HEK293 (cell line): ENCODE measurements around the gene GSTM4.
"Not testable (repeated sequence)": the region's sequence is repeated elsewhere in the genome, so short reads cannot be mapped to it uniquely, and the experiment has no call there.

ENCODE experiments used
- GFI1B ChIP-seq: fragments of 450-650 bp; formaldehyde crosslinking; IDR thresholded peaks from 2 replicates; pipeline ENCODE4 v1.5.1; 2016; ENCODE audit warnings: missing biosample characterization, missing genetic modification characterization
- SCRT1 ChIP-seq: fragments of 450-650 bp; formaldehyde crosslinking; IDR thresholded peaks from 2 replicates; pipeline ENCODE4 v1.5.1; 2016; ENCODE audit warnings: missing biosample characterization, missing genetic modification characterization, borderline replicate concordance
- SCRT2 ChIP-seq: fragments of 450-650 bp; formaldehyde crosslinking; IDR thresholded peaks from 2 replicates; pipeline ENCODE4 v1.5.1; 2016; ENCODE audit warnings: missing biosample characterization, missing genetic modification characterization
- ZFP37 ChIP-seq: fragments of 450-650 bp; formaldehyde crosslinking; IDR thresholded peaks from 2 replicates; pipeline ENCODE4 v1.5.1; 2016; ENCODE audit warnings: missing biosample characterization, missing genetic modification characterization
- ZNF10 ChIP-seq: fragments of 450-650 bp; formaldehyde crosslinking; IDR thresholded peaks from 2 replicates; pipeline ENCODE4 v1.5.1; 2017; ENCODE audit warnings: missing biosample characterization, missing genetic modification characterization
- ZNF132 ChIP-seq: fragments of 450-650 bp; formaldehyde crosslinking; IDR thresholded peaks from 2 replicates; pipeline ENCODE4 v1.5.1; 2017; ENCODE audit warnings: missing biosample characterization, missing genetic modification characterization, borderline replicate concordance
- ZNF274 ChIP-seq, 2 experiments: fragments of 200-500 bp in 1 of 2; fragments of 450-650 bp in 1 of 2; sonication (Bioruptor generic) in 1 of 2; formaldehyde crosslinking in 1 of 2; IDR thresholded peaks; 2 replicates each; pipeline versions ENCODE4 v1.5.1 to v1.6.1; 2014 to 2016; ENCODE audit warnings: borderline replicate concordance in 1 of 2, inconsistent platforms in 1 of 2, low read length in 1 of 2, missing biosample characterization in 1 of 2, missing genetic modification characterization in 1 of 2
- ZNF37A ChIP-seq: fragments of 450-650 bp; IDR thresholded peaks from 2 replicates; pipeline ENCODE4 v1.5.1; 2018; ENCODE audit warnings: missing biosample characterization, missing genetic modification characterization
- ZNF670 ChIP-seq: fragments of 450-650 bp; formaldehyde crosslinking; IDR thresholded peaks from 2 replicates; pipeline ENCODE4 v1.5.1; 2016; ENCODE audit warnings: missing biosample characterization, missing genetic modification characterization, low read depth
- ZSCAN23 ChIP-seq: fragments of 450-650 bp; formaldehyde crosslinking; IDR thresholded peaks from 2 replicates; pipeline ENCODE4 v1.5.1; 2016; ENCODE audit warnings: missing biosample characterization, missing genetic modification characterization
- TF ChIP-seq, protein P1 (sequence below): fragments of 450-650 bp; formaldehyde crosslinking; IDR thresholded peaks from 2 replicates; pipeline ENCODE4 v1.5.1; 2016; ENCODE audit warnings: missing biosample characterization, missing genetic modification characterization
- TF ChIP-seq, protein P2 (sequence below): sonication (generic); formaldehyde crosslinking; IDR thresholded peaks from 2 replicates; pipeline ENCODE4 v1.8.1; 2022; ENCODE audit warnings: mild to moderate bottlenecking, moderate library complexity, missing genetic modification reagents
- TF ChIP-seq, protein P3 (sequence below): fragments of 450-650 bp; formaldehyde crosslinking; optimal IDR thresholded peaks from 2 replicates; pipeline ENCODE3; 2016; ENCODE audit warnings: missing biosample characterization, mild to moderate bottlenecking, missing genetic modification characterization
- TF ChIP-seq, protein P4 (sequence below): fragments of 450-650 bp; formaldehyde crosslinking; IDR thresholded peaks from 2 replicates; pipeline ENCODE4 v1.5.1; 2016; ENCODE audit warnings: missing biosample characterization, missing genetic modification characterization

DNA sequence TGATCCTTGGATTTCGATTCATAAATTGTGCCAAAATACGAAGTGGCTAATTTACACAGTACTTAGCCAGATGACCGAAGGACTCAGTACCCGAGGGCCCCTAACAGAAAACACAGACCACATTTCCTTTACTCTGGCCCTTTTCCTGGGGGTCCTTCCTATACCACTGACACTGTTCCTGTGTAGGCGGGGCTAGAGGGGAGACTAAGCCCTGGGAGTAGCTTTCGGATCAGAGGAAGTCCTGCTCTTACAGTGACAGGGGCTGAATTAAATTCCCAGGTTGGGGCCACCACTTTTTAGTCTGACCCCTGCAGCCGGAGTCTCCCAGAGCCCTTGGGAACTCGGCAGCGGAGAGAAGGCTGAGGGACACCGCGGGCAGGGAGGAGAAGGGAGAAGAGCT, 31.2 kb downstream of the GSTM4 start:
- TF ChIP-seq, protein P1, sequence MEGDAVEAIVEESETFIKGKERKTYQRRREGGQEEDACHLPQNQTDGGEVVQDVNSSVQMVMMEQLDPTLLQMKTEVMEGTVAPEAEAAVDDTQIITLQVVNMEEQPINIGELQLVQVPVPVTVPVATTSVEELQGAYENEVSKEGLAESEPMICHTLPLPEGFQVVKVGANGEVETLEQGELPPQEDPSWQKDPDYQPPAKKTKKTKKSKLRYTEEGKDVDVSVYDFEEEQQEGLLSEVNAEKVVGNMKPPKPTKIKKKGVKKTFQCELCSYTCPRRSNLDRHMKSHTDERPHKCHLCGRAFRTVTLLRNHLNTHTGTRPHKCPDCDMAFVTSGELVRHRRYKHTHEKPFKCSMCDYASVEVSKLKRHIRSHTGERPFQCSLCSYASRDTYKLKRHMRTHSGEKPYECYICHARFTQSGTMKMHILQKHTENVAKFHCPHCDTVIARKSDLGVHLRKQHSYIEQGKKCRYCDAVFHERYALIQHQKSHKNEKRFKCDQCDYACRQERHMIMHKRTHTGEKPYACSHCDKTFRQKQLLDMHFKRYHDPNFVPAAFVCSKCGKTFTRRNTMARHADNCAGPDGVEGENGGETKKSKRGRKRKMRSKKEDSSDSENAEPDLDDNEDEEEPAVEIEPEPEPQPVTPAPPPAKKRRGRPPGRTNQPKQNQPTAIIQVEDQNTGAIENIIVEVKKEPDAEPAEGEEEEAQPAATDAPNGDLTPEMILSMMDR (tag by site-specific recombination), result not testable (repeated sequence)
- TF ChIP-seq ZNF274 (IDR thresholded peaks at IDR 0.05; ENCODE audit: low read length); ZNF274 (tag by site-specific recombination; IDR thresholded peaks at IDR 0.05; ENCODE audit: borderline replicate concordance); GFI1B (tag by site-specific recombination); ZNF37A; ZFP37; ZNF10; ZSCAN23; ZNF670 (tag by site-specific recombination); SCRT2; ZNF132 (tag by site-specific recombination); SCRT1 (tag by site-specific recombination): not testable (repeated sequence)
- TF ChIP-seq, protein P2, sequence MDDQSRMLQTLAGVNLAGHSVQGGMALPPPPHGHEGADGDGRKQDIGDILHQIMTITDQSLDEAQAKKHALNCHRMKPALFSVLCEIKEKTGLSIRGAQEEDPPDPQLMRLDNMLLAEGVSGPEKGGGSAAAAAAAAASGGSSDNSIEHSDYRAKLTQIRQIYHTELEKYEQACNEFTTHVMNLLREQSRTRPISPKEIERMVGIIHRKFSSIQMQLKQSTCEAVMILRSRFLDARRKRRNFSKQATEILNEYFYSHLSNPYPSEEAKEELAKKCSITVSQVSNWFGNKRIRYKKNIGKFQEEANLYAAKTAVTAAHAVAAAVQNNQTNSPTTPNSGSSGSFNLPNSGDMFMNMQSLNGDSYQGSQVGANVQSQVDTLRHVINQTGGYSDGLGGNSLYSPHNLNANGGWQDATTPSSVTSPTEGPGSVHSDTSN (CRISPR knock-in tag), result not testable (repeated sequence)
- TF ChIP-seq, protein P3, sequence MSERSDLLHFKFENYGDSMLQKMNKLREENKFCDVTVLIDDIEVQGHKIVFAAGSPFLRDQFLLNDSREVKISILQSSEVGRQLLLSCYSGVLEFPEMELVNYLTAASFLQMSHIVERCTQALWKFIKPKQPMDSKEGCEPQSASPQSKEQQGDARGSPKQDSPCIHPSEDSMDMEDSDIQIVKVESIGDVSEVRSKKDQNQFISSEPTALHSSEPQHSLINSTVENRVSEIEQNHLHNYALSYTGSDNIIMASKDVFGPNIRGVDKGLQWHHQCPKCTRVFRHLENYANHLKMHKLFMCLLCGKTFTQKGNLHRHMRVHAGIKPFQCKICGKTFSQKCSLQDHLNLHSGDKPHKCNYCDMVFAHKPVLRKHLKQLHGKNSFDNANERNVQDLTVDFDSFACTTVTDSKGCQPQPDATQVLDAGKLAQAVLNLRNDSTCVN (tag by site-specific recombination), result not testable (repeated sequence)
- TF ChIP-seq, protein P4, sequence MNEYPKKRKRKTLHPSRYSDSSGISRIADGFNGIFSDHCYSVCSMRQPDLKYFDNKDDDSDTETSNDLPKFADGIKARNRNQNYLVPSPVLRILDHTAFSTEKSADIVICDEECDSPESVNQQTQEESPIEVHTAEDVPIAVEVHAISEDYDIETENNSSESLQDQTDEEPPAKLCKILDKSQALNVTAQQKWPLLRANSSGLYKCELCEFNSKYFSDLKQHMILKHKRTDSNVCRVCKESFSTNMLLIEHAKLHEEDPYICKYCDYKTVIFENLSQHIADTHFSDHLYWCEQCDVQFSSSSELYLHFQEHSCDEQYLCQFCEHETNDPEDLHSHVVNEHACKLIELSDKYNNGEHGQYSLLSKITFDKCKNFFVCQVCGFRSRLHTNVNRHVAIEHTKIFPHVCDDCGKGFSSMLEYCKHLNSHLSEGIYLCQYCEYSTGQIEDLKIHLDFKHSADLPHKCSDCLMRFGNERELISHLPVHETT, result not testable (repeated sequence)
